Measurements from ENCODE around the gene FOXN3.

Gene FOXN3

DNA sequence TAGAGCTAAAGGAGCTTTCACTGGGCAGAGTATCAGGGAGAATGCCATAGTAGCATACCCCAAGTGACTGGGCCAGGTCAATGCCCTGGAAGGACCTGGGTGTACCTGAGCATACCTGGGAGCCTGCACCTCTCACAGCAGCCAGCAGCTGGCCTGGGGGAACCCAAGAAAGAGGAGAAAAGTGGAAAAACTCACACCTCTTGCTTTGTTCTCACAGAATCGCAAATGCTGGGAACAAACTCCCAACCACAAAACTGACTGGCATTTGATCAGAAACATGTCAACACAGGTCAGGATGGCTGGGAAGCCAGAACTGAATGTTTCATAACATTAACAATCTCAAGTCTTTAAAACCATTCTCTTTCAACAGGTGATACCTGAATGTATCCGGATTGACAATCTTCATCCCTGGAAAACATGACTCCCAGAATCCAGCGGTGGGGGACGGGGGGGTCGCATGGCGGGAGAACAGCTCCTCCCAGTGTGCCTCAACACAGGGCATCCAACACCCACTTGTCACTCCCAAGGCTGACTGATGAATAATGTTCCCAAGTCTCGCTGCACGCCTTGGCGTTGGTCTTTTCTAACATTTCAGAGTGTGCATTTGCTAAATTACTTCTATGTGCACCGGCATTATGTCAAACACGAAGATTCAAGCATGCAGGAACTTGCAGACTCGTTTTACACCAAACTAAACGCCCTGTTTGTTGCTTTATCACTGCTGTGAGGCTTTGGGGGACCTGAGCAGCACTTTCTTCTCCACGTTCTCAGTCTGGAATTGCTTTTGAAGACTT, 7.9 kb downstream of the FOXN3 start:
- DNase-seq = no peak

DNA sequence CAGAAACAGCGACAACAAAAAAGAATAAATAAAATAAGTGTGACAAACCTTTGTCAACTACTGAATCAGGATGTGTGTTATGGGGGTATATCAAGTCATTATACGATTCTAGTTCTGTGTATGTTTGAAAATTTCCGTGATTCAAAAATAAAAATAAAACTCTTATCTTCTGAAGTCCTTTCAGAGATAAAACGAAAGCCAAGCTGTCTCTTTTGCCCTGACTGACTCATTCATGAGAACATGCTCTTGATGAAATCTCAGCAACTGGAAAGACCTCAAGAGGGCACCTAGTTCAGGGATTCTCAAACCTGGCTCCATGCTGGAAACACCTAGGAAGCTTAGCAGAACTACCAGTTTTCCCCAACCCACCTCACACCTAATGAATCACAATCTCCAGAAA, 9.2 kb downstream of the FOXN3 start:
- DNase-seq = no peak

DNA sequence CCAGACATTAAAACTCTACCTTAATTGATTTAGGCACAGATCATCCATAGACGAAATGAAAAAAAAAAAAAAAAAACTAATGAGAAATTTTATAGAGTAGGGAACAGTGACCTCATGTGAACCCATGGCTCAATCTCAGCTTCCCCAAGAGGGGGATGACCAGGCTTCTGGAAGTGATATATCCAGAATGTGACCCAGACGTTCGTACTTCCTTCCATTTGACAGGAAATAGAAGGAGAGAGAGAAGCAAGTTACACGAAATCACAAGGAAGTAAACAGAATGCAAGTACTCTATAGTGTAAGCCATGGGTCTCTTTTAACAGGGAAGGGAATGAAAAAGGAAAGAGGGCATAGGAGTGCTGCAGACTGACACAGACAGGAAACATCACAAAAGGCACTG, 10.1 kb downstream of the FOXN3 start:
- DNase-seq = no peak

GRCh38 chr14:89406361-89406760, 10.7 kb downstream of the FOXN3 start:
- no peak for DNase-seq

DNA sequence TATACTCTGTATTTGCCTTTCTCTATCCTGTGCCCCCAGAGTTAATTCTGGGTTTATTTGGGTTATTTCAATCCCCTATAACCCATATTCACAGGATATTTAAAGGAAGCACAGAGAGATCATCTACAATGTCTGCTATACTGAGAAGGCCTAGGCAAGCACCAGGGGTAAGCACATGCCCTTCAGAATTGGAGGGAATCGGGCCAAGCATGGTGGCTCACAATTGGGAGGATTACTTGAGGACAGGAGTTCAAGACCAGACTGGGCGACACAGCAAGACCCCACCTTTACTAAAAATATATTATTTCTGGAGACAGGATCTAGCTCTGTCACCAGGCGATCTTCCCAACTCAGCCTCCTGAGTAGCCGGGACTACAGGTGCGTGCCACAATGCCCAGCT, 11.3 kb downstream of the FOXN3 start:
- no peak for DNase-seq

DNA sequence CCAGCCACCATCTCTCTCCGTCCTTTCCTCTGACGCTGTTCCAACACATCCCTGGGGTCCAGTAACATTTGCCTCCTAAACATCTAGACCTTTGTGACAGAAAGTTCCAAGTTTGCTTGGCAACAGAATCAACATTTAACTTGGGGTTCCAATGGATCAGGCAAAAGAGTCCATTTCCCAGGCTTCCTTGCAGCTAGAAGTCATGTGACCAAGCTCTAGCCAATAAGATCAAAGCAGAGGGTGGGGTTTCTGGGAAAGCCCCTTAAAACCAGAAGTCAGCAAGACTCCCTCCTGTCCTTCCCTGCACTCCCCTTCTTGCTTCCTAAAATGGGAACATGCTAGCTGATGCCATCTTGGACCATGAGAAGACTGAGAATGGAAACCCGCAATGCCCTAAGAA, 14.7 kb downstream of the FOXN3 start:
- no peak for DNase-seq

DNA sequence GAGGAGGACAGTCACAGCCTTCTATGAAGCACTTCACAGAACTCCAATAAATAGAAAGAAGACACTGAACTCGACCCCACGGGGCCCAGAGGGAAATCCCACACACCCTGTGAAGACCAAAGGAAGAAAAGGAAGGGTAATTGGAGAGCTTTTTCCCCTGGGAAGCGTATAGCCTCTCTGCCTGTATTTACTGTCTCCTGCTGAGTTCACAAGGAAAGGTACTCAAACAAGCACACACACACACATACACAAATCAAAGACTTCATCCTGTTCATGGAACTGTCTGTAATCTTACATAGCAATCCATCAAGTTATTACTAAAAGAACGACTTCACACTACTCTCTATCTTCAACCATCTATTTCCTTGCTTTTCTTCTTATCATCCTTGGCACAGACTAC, 15.3 kb downstream of the FOXN3 start:
- no peak for DNase-seq

DNA sequence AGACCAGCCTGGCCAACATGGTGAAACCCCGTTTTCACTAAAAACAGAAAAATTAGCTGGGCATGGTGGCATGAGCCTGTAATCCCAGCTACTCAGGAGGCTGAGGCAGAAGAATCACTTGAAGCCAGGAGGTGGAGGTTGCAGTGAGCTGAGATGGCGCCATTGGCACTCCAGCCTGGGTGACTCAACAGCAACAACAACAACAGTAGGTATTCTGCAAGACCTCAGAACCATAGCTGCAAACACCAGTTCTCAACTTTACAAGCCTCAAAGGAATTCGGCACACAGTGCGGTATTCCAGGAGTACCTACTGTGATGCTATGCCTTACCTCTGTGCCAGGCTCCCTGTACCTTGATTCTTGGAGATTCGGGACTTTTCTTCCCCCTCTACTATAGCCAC, 15.8 kb downstream of the FOXN3 start:
- no peak for DNase-seq

- no peak for DNase-seq
These were observed 16.5 kb downstream of the FOXN3 start for GRCh38 chr14:89400529-89400928.

DNA sequence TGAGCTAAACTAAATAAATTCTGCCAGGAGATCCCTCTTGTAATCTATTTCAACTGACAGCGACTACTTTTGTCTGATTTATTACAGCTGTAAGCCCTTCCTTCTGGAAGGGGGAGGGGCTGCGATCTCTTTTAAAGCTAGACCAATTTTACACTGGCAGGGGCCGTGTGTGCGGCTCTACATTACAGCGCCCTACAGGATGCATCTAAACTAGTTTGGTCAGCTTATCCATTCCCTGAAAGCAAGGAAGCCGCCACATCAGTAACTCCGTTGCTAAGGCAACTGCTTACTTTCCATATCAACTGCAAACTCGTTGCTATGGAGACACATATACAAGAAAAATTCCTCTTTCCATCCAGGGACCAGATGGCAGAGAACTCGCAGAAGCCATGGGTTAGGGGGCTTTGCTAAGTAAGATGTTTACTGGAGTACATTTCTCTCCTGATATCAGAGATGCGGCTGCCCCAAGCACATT, 17.4 kb downstream of the FOXN3 start:
- peak; percentile 7 for DNase-seq

DNA sequence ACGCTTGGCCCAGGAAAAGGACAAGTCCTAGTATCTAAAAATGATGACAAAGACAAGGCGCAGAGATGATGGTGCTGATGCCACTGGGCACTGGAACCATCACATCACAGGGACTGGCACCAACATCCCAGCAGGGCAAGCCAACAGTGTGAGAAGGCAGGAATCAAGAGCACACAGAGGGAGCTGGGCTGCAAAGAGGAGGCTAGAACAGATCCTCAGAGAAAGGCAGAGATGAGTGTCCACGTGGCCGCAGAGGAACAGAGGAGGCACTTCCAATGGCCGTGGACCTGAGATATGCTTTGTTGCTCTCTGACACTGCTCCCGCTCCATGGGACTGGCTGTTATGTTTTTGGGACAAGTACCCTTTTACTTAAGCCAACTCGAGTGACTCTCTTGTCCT, 17.9 kb downstream of the FOXN3 start:
- no peak for DNase-seq

DNA sequence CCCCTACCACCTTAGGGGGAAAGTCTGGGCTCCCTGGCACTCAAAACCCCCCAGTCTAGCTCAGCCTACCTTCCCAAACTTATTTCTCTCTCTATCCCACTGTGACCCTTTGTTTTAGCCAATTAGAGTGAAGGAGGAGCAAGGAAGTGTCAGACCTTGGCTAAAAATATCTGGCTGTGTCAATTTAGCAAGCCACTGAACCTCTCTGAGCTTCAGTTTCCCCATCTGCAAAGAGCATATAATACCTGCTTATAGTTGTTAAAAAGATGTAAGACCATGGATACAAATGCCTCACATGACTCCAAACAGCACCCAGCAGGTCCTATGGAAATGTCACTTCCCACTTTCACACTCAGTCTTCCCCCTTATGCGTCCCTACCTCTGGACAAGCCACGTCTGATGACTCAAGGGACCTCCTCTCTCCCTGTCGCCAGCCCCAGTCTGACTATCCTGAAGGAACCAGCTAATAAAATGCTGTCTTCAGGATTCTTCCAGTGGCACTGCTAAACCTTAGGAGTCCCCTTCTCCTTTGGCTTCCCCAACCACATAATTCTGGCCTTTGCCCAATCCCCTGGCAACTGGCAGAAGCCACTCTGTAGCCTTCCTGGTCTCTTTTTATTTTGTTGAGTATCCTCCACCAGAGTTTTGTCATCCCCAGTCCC, 19.3 kb downstream of the FOXN3 start:
- no peak for DNase-seq

GRCh38 chr14:89394972-89395371, 22.1 kb downstream of the FOXN3 start:
- DNase-seq = no peak

- no peak for DNase-seq
These were observed 23.7 kb downstream of the FOXN3 start for GRCh38 chr14:89393222-89393745.

DNA sequence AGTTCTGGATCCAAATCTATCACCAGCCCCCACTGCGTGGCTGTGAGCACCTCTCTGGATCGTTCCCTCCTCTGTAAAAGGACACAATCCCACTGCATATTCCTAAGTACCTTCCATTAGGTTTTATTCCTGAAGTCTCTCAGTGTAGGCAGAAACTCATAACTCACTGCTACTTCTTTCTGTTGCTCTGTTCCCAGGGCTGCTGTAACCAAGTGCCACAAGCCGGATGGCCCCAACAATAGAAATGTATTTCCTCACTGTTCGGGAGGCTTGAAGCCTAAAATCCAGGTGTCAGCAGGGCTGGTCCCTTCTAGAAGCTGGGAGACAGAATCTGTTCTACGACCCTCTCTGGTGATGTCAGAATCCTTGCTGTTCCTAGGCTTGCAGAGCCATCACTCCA, 24.9 kb downstream of the FOXN3 start:
- no peak for DNase-seq

DNA sequence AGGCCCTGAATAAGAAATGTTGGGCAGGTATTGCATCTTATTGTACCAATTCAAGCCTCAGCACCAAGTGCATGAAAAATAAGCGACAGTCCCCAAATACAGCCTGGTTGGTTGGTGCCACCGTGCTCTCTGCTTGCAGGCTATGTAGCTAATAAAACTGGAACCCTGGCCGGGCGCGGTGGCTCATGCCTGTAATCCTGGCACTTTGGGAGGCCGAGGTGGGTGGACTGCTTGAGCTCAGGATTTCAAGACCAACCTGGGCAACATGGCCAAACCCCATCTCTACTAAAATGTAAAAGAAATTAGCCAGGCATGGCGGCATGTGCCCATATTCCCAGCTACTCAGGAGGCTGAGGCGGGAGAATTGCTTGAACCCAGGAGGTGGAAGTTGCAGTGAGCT, 25.5 kb downstream of the FOXN3 start:
- DNase-seq = no peak

DNA sequence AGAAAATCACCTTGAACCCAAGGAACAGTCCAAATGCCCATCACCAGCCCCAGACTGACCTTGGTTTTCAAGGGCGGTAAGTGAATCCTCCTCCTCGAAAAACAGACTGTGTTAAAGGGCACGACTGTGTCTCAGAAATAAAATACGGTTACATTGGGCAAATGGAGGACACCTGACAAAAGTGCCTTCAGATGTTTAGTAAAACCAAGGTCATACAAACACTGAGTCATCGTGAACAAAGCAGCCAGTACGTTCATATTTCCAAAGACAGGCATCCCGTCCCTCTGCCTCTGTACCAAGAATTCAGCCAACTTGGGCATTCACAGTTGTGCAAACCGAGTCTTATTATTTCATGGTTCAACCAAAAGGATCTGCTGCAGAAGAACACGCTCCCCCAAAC, 25.9 kb downstream of the FOXN3 start:
- DNase-seq = no peak

GRCh38 chr14:89388853-89389252, 28.2 kb downstream of the FOXN3 start:
- DNase-seq = no peak

GRCh38 chr14:89387922-89388685, 28.9 kb downstream of the FOXN3 start:
- no peak for DNase-seq

- no peak for DNase-seq
These were observed 30.7 kb downstream of the FOXN3 start for GRCh38 chr14:89386212-89386886.

- no peak for DNase-seq
These were observed 32.4 kb downstream of the FOXN3 start for GRCh38 chr14:89384636-89385035.

- no peak for DNase-seq
These were observed 33.0 kb downstream of the FOXN3 start for GRCh38 chr14:89384023-89384422.
